GM12873 (cell line): ENCODE data around the gene RNF130.

Experiments used
- CTCF ChIP-seq: IDR thresholded peaks from 2 replicates; pipeline ENCODE4 v1.5.1; 2012; ENCODE audit warnings: low read depth, mild to moderate bottlenecking, moderate library complexity, low read length, control low read depth; ENCODE audit not compliant: insufficient read depth; ENCODE audit errors: missing control alignments

Gene RNF130

DNA sequence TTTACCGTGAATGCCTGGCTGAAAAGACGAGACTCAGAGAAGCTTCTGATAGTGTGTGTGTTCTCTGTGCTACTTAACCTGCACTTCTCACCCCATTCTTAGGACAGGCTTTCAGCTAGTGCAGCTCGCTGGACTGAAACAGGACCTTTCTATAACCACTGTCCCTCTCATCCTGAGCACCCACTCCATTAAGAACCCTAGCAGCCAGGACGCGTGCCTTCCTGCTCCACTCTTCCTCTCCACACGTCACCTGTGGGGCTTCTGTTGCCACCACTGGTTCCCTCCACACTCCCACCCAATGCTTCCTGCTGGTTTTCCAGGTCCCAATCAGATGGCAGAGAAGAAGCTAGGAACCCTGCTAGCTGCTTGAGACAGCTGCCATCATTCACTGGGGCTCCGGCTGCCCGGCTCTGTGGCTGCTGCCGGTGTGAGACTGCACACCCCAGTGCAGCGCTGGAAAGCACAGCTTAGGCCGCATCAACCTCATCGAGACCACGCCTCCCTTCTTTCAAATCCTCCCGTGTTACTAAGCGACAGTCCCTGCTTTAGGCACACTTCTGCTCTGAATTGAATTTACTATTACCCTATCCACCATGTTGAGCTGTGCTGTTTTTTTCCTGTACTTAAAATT lies 44.0 kb downstream of the RNF130 start:
- TF ChIP-seq CTCF: no peak

- no peak for TF ChIP-seq CTCF
These were observed 44.7 kb downstream of the RNF130 start for GRCh38 chr5:180026734-180027458.

GRCh38 chr5:180026320-180026719 lies 45.2 kb downstream of the RNF130 start:
- no peak for TF ChIP-seq CTCF

- TF ChIP-seq CTCF: no peak
These were observed 49.7 kb downstream of the RNF130 start for GRCh38 chr5:180021900-180022299.

GRCh38 chr5:180020176-180020575 lies 51.4 kb downstream of the RNF130 start:
- TF ChIP-seq CTCF: no peak

DNA sequence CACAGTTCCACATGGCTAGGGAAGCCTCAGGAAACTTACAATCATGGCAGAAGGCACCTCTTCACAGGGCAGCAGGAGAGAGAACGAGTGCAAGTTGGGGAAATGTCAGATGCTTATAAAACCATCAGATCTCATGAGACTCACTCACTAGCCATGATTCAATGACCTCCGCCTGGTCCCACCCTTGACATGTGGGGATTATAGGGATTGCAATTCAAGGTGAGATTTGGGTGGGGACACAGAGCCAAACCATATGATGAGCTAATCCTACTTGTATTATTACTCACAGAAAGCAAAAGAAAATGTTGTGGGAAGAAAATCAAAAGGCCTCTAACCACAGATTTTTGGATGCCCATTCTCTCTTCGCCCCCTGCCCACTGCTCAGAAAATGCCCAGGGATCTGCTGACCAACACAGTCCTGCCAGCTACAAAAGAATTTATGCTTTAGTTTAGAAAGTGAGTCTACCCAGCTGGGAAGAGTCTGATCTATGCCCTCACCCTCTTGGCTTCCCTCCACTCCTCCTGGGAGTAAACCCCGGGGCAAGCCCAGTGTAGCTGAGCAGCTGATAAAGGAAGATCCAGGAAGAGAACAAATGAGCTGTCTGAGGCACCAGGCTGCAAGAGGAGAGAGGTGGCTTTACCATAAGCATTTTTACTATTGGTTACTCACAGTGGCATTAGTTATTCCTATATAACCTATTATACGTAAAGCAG lies 53.1 kb downstream of the RNF130 start:
- TF ChIP-seq CTCF: no peak

- TF ChIP-seq CTCF: no peak
These were observed 57.9 kb downstream of the RNF130 start for GRCh38 chr5:180013678-180014077.
